Measurements from ENCODE around the gene IQGAP2.

DNA sequence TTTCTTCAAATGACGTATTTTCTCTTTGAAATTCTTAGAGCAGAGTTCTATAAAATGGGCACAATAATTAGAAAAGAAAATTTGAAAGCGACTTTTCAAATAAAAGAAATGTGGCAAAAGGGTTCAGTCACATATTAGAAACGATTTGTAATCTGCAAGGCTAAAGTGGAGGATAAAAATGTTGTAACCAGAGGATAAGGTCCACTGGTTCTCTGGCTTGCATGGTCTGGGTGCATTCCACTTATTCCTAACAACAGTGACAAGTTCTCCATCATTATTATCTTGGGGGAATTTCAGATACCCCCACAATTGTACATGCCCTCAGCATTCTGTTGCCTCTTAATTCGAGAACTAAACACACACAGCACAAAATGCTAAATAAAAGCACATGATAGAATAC lies 91.1 kb downstream of the IQGAP2 start:
- TF ChIP-seq, protein P1, sequence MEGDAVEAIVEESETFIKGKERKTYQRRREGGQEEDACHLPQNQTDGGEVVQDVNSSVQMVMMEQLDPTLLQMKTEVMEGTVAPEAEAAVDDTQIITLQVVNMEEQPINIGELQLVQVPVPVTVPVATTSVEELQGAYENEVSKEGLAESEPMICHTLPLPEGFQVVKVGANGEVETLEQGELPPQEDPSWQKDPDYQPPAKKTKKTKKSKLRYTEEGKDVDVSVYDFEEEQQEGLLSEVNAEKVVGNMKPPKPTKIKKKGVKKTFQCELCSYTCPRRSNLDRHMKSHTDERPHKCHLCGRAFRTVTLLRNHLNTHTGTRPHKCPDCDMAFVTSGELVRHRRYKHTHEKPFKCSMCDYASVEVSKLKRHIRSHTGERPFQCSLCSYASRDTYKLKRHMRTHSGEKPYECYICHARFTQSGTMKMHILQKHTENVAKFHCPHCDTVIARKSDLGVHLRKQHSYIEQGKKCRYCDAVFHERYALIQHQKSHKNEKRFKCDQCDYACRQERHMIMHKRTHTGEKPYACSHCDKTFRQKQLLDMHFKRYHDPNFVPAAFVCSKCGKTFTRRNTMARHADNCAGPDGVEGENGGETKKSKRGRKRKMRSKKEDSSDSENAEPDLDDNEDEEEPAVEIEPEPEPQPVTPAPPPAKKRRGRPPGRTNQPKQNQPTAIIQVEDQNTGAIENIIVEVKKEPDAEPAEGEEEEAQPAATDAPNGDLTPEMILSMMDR (optimal IDR thresholded peaks at IDR 0.05 in 1 of 3, IDR thresholded peaks at IDR 0.05 in 1 of 3, conservative IDR thresholded peaks at IDR 0.05 in 1 of 3; ENCODE audit: extremely low read depth in 1 of 3, insufficient read depth in 2 of 3, low read length in 3 of 3), result no peak
- TF ChIP-seq EZH2 (IDR thresholded peaks at IDR 0.05; ENCODE audit: low read length), result no peak

All from keratinocyte (primary cell).